ENCODE measurements around the gene GCN1.

DNA sequence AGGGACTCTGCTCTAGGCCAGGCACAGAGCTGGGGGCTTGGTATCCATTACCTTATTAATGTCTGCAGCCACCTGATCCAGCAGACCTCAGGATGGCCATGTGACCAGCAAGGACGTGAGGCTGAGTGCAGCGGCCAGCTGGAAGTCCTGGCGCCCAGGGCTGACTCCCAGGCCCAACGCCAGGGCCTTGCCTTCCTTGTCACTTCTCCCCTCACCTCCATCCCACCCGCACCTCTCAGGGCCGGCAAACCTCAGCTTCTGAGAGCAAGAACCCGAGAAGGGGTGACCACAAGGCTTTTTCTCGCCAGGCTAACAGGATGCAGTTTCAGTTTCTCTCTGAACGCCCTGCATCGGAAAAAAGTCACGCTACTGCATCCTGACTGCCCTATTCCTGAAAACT, 93.3 kb downstream of the GCN1 start:
- TF ChIP-seq, protein P1, sequence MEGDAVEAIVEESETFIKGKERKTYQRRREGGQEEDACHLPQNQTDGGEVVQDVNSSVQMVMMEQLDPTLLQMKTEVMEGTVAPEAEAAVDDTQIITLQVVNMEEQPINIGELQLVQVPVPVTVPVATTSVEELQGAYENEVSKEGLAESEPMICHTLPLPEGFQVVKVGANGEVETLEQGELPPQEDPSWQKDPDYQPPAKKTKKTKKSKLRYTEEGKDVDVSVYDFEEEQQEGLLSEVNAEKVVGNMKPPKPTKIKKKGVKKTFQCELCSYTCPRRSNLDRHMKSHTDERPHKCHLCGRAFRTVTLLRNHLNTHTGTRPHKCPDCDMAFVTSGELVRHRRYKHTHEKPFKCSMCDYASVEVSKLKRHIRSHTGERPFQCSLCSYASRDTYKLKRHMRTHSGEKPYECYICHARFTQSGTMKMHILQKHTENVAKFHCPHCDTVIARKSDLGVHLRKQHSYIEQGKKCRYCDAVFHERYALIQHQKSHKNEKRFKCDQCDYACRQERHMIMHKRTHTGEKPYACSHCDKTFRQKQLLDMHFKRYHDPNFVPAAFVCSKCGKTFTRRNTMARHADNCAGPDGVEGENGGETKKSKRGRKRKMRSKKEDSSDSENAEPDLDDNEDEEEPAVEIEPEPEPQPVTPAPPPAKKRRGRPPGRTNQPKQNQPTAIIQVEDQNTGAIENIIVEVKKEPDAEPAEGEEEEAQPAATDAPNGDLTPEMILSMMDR (IDR thresholded peaks at IDR 0.05) = no peak
- TF ChIP-seq POLR2A (IDR thresholded peaks at IDR 0.05) = no peak

Measured in heart left ventricle (tissue), 13 donors.